HepG2 (cell line): ENCODE data around the gene HAGHL. TPM values are rescaled to one million over a fixed set of nuclear protein-coding genes. Genes with fewer than 3 reads are reported as not detected.

Experiments
- CREB3 ChIP-seq: sonication (generic); formaldehyde crosslinking; IDR thresholded peaks from 2 replicates; pipeline ENCODE4 v1.5.0; 2020; ENCODE audit warnings: missing genetic modification reagents
- CSRNP2 ChIP-seq: sonication (generic); formaldehyde crosslinking; conservative IDR thresholded peaks from 2 replicates; pipeline ENCODE4 v1.8.0; 2022; ENCODE audit warnings: low read depth, missing genetic modification reagents
- FOXJ3 ChIP-seq: sonication (generic); formaldehyde crosslinking; IDR thresholded peaks from 2 replicates; pipeline ENCODE4 v1.4.0; 2020; ENCODE audit warnings: missing genetic modification reagents, mild to moderate bottlenecking, borderline replicate concordance
- KMT2A ChIP-seq: sonication (generic); formaldehyde crosslinking; IDR thresholded peaks from 2 replicates; pipeline ENCODE4 v1.4.0; 2020; ENCODE audit warnings: missing genetic modification reagents
- PRDM4 ChIP-seq: sonication (generic); formaldehyde crosslinking; IDR thresholded peaks from 2 replicates; pipeline ENCODE4 v1.9.0; 2021; ENCODE audit warnings: missing genetic modification reagents, borderline replicate concordance
- RERE ChIP-seq: IDR thresholded peaks from 2 replicates; pipeline ENCODE4 v1.6.1; 2016; ENCODE audit warnings: low read depth, missing genetic modification reagents, missing compliant biosample characterization
- SP5 ChIP-seq: IDR thresholded peaks from 2 replicates; pipeline ENCODE4 v1.6.1; 2016; ENCODE audit warnings: low read depth, borderline replicate concordance
- TAF15 ChIP-seq: fragments of 200-400 bp; formaldehyde crosslinking; IDR thresholded peaks from one replicate; pipeline ENCODE4 v1.6.1; 2018; ENCODE audit warnings: mild to moderate bottlenecking, low read depth, low read length; ENCODE audit not compliant: poor library complexity, severe bottlenecking
- ZBED4 ChIP-seq: sonication (generic); formaldehyde crosslinking; IDR thresholded peaks from 2 replicates; pipeline ENCODE4 v1.4.0; 2020; ENCODE audit warnings: missing genetic modification reagents, borderline replicate concordance
- ZSCAN9 ChIP-seq: IDR thresholded peaks from 2 replicates; pipeline ENCODE4 v1.6.1; 2016; ENCODE audit warnings: borderline replicate concordance
- polyA plus RNA-seq, 8 experiments: library from polyadenylated mRNA; depleted of rRNA in 3 of 8; stranded (reverse) in 7 of 8; unstranded in 1 of 8; fragments of >200 nt; fragmentation: Illumina TruSeq in 4 of 8; extraction: Trizol in 4 of 8; gene quantifications; 2 replicates each; pipeline versions ENCODE4 v1.2.1 to v1.2.3, GENCODE V29; 2011 to 2016; ENCODE audit warnings: low read depth in 4 of 8, missing spikeins in 1 of 8, mixed read lengths in 1 of 8; ENCODE audit not compliant: insufficient read depth in 1 of 8
- total RNA-seq, 5 experiments: library from RNA; depleted of rRNA; stranded (reverse); fragments of >200 nt; fragmentation: Illumina TruSeq; extraction: Trizol; gene quantifications; 2 replicates each; pipeline ENCODE4 v1.2.3, GENCODE V29; 2016; ENCODE audit warnings: low read depth in 1 of 5

HAGHL gene
- total and polyA plus RNA-seq, 2 of the 13 experiments (the other 11 are each of a cell fraction or from before 2014, with no cell fraction given), result 3.4 to 8.4 TPM

GRCh38 chr16:714558-715476, 12.1 kb upstream of the HAGHL start, which contains the start of gene METRN (continued):
- peak; percentile 47; the same call in 1 of the 2 replicates for TF ChIP-seq SP5 (CRISPR knock-in tag)
- TF ChIP-seq PRDM4 (CRISPR knock-in tag), result no peak
- no peak for TF ChIP-seq TAF15
- no peak for TF ChIP-seq ZSCAN9 (CRISPR knock-in tag)
- no peak for TF ChIP-seq ZBED4
- no peak for TF ChIP-seq CREB3 (CRISPR knock-in tag)
- TF ChIP-seq KMT2A (CRISPR knock-in tag), result no peak
- no peak for TF ChIP-seq RERE
- no peak for TF ChIP-seq FOXJ3 (CRISPR knock-in tag)
- no peak for TF ChIP-seq CSRNP2 (CRISPR knock-in tag)
